ENCODE results near the gene GDF9.

Gene GDF9

DNA sequence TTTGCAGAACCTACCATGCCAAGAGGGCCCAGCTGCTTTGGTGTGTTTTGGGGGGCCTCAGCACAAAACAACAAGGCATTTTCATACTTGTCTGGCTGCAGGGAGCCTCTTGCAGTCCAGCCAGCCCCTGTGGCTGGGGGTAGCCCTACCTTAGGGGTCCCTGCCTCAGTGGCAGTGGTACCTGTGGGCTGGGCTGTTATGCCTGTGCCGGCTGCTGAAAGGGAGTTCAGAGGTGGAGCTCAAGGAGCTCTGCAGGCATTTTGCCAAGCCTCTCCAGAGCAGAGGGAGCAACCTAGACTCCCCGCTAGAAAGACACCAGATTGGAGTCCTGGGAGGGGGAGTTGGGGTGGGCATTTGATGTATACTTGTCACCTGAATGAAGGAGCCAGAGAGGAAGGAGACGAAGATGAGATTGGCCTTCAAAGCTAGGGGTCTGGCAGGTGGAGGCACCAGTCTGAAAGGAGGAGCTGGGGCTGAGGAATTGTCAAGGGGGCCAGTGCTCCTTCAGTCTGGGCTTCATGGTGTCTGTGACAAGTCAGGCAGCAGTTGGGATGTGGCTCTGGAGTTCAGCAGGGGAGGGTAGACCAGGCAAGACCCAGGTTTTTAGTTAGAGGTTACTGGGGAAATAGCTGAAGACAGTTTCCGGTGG lies 37.3 kb downstream of the GDF9 start:
- peaks cover 0 to 7% of the 10 kb centered on the region in 2 donors for H3K27me3 ChIP-seq

GRCh38 chr5:132827943-132828673 lies 38.2 kb downstream of the GDF9 start:
- peaks cover 0 to 9% (median 0%) of the 10 kb centered on the region in 3 donors for H3K36me3 ChIP-seq
- no peak overlapping the region for H3K4me3 ChIP-seq
- intact Hi-C loops (cut with DNase I; ENCODE audit: low total_unique reads): no loop called here
- TF ChIP-seq, protein P1, sequence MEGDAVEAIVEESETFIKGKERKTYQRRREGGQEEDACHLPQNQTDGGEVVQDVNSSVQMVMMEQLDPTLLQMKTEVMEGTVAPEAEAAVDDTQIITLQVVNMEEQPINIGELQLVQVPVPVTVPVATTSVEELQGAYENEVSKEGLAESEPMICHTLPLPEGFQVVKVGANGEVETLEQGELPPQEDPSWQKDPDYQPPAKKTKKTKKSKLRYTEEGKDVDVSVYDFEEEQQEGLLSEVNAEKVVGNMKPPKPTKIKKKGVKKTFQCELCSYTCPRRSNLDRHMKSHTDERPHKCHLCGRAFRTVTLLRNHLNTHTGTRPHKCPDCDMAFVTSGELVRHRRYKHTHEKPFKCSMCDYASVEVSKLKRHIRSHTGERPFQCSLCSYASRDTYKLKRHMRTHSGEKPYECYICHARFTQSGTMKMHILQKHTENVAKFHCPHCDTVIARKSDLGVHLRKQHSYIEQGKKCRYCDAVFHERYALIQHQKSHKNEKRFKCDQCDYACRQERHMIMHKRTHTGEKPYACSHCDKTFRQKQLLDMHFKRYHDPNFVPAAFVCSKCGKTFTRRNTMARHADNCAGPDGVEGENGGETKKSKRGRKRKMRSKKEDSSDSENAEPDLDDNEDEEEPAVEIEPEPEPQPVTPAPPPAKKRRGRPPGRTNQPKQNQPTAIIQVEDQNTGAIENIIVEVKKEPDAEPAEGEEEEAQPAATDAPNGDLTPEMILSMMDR (IDR thresholded peaks at IDR 0.05): no peak
- peaks cover 0 to 25% (median 17%) of the 10 kb centered on the region in 4 donors for H3K4me1 ChIP-seq
- DNase-seq: no peak
- no peak overlapping the region for H3K27ac ChIP-seq
- H3K9me3 ChIP-seq: no peaks in the 10 kb centered on the region
- peaks cover 0 to 7% of the 10 kb centered on the region in 2 donors for H3K27me3 ChIP-seq

More for the DNA sequence above, 37.3 kb downstream of the GDF9 start:
- peaks cover 0 to 9% (median 0%) of the 10 kb centered on the region in 3 donors for H3K36me3 ChIP-seq
- TF ChIP-seq, protein P1 (IDR thresholded peaks at IDR 0.05): no peak
- no peaks in the 10 kb centered on the region for H3K9me3 ChIP-seq
- peak overlapping the region in 1 of 2 donors; percentile 75 for H3K4me3 ChIP-seq
- DNase-seq: no peak
- H3K27ac ChIP-seq: no peak overlapping the region
- H3K4me1 ChIP-seq: peaks cover 0 to 21% (median 13%) of the 10 kb centered on the region in 4 donors
- intact Hi-C loops (cut with DNase I; ENCODE audit: low total_unique reads): no loop called here

DNA sequence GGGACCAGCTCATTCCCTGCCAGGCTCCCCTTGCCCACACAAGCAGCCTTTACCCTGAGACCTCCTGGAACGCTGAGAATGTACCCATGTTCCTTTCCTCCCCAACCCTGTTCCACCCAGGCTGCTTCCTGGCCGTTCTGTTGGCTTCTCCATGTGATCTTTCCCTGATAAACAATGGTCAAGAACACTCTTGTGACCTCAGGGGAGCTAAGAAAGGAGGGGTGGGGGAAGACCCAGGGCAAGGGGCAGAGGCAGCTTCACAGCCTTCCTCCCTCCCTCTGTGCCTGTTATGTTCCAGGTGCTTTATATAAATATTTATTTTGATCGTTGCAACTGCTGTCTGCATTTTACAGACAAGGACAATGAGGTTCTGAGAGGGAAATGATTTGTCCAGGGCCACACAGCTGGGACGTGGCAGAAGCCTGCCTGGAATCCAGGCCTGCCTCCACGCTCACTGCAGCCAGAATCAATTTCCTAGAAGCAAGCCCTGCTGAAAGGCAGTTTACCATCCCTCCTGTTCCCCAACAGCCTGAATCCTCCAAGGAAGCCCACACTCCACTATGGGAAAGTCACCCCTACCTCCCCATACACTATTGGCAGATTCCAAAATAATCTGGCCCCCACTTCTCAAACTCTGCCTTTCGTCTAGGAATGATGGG lies 39.7 kb downstream of the GDF9 start:
- H3K4me3 ChIP-seq: no peak overlapping the region
- TF ChIP-seq, protein P1 (IDR thresholded peaks at IDR 0.05): no peak
- H3K27ac ChIP-seq: no peak overlapping the region
- H3K27me3 ChIP-seq: peaks cover 0 to 7% of the 10 kb centered on the region in 2 donors
- no peaks in the 10 kb centered on the region for H3K9me3 ChIP-seq
- peaks cover 0 to 29% (median 23%) of the 10 kb centered on the region in 4 donors for H3K4me1 ChIP-seq
- H3K36me3 ChIP-seq: peaks cover 0 to 14% (median 0%) of the 10 kb centered on the region in 3 donors
- intact Hi-C loops (cut with DNase I; ENCODE audit: low total_unique reads): no loop called here
- no peak for DNase-seq

DNA sequence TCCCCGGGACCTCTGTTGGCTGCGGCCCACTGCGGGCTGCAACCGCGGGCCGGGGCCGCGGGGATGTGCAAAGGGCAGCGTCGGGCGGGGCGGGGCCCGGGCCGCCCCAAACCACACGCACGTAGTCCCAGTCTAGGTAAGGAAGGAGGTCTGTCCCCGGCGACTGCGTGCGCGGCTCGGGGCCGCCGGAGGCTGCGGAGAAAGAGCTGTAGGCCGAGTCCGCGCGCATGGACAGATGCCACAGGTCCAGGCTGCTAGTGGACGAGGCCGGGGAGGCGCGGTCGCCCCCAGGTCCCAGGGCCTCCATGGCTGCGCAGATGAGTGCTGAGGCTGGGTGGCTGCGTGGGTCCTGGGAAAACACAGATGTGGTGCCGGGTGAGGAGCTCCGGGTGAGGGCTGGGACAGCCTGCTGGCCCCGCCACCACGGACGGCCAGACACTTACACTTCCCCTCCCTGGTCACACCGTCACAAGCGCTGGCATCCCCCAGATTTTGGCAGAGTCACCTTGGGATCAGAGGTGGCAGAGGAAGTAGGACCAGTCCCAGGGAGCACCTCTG lies 40.4 kb downstream of the GDF9 start:
- no peak for DNase-seq
- Histone ChIP-seq H3K9me3 (no peaks in the 10 kb centered on the region), H3K27ac (no peak overlapping the region), H3K27me3 (peaks cover 0 to 7% of the 10 kb centered on the region in 2 donors), H3K4me3 (peak overlapping the region; percentile 13 to 23), H3K4me1 (peaks cover 0 to 28% (median 21%) of the 10 kb centered on the region in 4 donors), H3K36me3 (peaks cover 0 to 14% (median 0%) of the 10 kb centered on the region in 3 donors)
- TF ChIP-seq, protein P1 (IDR thresholded peaks at IDR 0.05): no peak
- intact Hi-C loops (cut with DNase I; ENCODE audit: low total_unique reads): no loop called here

GRCh38 chr5:132825033-132825833 lies 41.0 kb downstream of the GDF9 start:
- Histone ChIP-seq H3K4me1 (peaks cover 0 to 25% (median 19%) of the 10 kb centered on the region in 4 donors), H3K36me3 (peaks cover 0 to 14% (median 0%) of the 10 kb centered on the region in 3 donors), H3K27ac (no peak overlapping the region), H3K27me3 (peaks cover 0 to 7% of the 10 kb centered on the region in 2 donors), H3K9me3 (no peaks in the 10 kb centered on the region), H3K4me3 (peak overlapping the region; percentile 13 to 23)
- intact Hi-C loops (cut with DNase I; ENCODE audit: low total_unique reads): no loop called here
- DNase-seq: no peak
- TF ChIP-seq, protein P1 (IDR thresholded peaks at IDR 0.05): no peak
